Right renal cortex interstitium (tissue), 3 donors: ENCODE measurements around the gene DCDC2. TPM values are rescaled to one million over a fixed set of nuclear protein-coding genes. Genes with fewer than 3 reads are reported as not detected.
"Not testable (repeated sequence)": the region's sequence is repeated elsewhere in the genome, so short reads cannot be mapped to it uniquely, and the experiment has no call there.

ENCODE experiments used
- DNase-seq, 3 donors: peaks; one replicate each; pipeline ENCODE4 v3.0.0-alpha.2; 2013; ENCODE audit warnings: low read depth in 3 of 3, low spot score in 2 of 3
- polyA plus RNA-seq, 3 donors: library from polyadenylated mRNA; unstranded; fragments of 120-200 nt; gene quantifications; one replicate each; pipeline ENCODE4 v1.2.1, GENCODE V29; 2013; ENCODE audit not compliant: insufficient read length in 3 of 3

DCDC2 gene
- polyA plus RNA-seq, 3 donors = 122 to 132 (median 128) TPM

GRCh38 chr6:24329022-24329421 is 28.8 kb downstream of the DCDC2 start:
- DNase-seq = no peak

GRCh38 chr6:24327756-24328155 is 30.1 kb downstream of the DCDC2 start:
- no peak for DNase-seq

- DNase-seq = no peak
Measured at GRCh38 chr6:24325978-24326377, 31.9 kb downstream of the DCDC2 start.

GRCh38 chr6:24324617-24325016 is 33.2 kb downstream of the DCDC2 start:
- DNase-seq = no peak

GRCh38 chr6:24323632-24324337 is 34.1 kb downstream of the DCDC2 start:
- DNase-seq = no peak

- no peak for DNase-seq
Measured at GRCh38 chr6:24322924-24323323, 34.9 kb downstream of the DCDC2 start.

GRCh38 chr6:24322446-24322845 is 35.4 kb downstream of the DCDC2 start:
- not testable (repeated sequence) for DNase-seq

- DNase-seq = no peak
Measured at GRCh38 chr6:24321538-24322162, 36.2 kb downstream of the DCDC2 start.

GRCh38 chr6:24313251-24314141 is 44.4 kb downstream of the DCDC2 start:
- DNase-seq = no peak

- DNase-seq = not testable (repeated sequence)
Measured at GRCh38 chr6:24311775-24312174, 46.1 kb downstream of the DCDC2 start.

- no peak for DNase-seq
Measured at GRCh38 chr6:24307881-24308280, 50.0 kb downstream of the DCDC2 start.

- DNase-seq = no peak
Measured at GRCh38 chr6:24306936-24307335, 50.9 kb downstream of the DCDC2 start.

GRCh38 chr6:24306038-24306437 is 51.8 kb downstream of the DCDC2 start:
- DNase-seq = no peak

- DNase-seq = no peak
Measured at GRCh38 chr6:24296944-24297343, 60.9 kb downstream of the DCDC2 start.

GRCh38 chr6:24293852-24294251 is 64.0 kb downstream of the DCDC2 start:
- DNase-seq = not testable (repeated sequence)

GRCh38 chr6:24287239-24287638 is 70.6 kb downstream of the DCDC2 start:
- no peak for DNase-seq

GRCh38 chr6:24284006-24284405 is 73.9 kb downstream of the DCDC2 start:
- DNase-seq = no peak

- peak; percentile 81 to 83 (median 82) for DNase-seq
Measured at GRCh38 chr6:24283043-24283985, 74.5 kb downstream of the DCDC2 start.

- DNase-seq = no peak
Measured at GRCh38 chr6:24274441-24275083, 83.3 kb downstream of the DCDC2 start.
